ENCODE measurements around the gene ANKRD27. TPM values are rescaled to one million over a fixed set of nuclear protein-coding genes. Genes with fewer than 3 reads are reported as not detected.
"Not testable (repeated sequence)": the region's sequence is repeated elsewhere in the genome, so short reads cannot be mapped to it uniquely, and the experiment has no call there.

The ANKRD27 gene
- total RNA-seq, 1 donor from 2014 or later: 36.4 TPM

GRCh38 chr19:32717496-32717895, 42.5 kb upstream of the ANKRD27 start:
- DNase-seq (ENCODE audit: low spot score, unreplicated experiment): no peak
- H3K4me3 Mint-ChIP-seq (ENCODE audit: low read depth): no peak overlapping the region
- H3K36me3 Mint-ChIP-seq (ENCODE audit: insufficient read depth): peaks cover 16% of the 10 kb centered on the region
- H3K4me1 Mint-ChIP-seq (ENCODE audit: low read depth): peaks cover 4% of the 10 kb centered on the region
- TF ChIP-seq, protein P1, sequence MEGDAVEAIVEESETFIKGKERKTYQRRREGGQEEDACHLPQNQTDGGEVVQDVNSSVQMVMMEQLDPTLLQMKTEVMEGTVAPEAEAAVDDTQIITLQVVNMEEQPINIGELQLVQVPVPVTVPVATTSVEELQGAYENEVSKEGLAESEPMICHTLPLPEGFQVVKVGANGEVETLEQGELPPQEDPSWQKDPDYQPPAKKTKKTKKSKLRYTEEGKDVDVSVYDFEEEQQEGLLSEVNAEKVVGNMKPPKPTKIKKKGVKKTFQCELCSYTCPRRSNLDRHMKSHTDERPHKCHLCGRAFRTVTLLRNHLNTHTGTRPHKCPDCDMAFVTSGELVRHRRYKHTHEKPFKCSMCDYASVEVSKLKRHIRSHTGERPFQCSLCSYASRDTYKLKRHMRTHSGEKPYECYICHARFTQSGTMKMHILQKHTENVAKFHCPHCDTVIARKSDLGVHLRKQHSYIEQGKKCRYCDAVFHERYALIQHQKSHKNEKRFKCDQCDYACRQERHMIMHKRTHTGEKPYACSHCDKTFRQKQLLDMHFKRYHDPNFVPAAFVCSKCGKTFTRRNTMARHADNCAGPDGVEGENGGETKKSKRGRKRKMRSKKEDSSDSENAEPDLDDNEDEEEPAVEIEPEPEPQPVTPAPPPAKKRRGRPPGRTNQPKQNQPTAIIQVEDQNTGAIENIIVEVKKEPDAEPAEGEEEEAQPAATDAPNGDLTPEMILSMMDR (IDR thresholded peaks at IDR 0.05; ENCODE audit: unreplicated experiment): no peak
- no peaks in the 10 kb centered on the region for H3K9me3 Mint-ChIP-seq (ENCODE audit: low read depth)
- H3K27me3 Mint-ChIP-seq: peaks cover 4% of the 10 kb centered on the region
- no peak overlapping the region for H3K27ac Mint-ChIP-seq

GRCh38 chr19:32716203-32716602, 41.2 kb upstream of the ANKRD27 start:
- not testable (repeated sequence) for H3K9me3 Mint-ChIP-seq (ENCODE audit: low read depth)

DNA sequence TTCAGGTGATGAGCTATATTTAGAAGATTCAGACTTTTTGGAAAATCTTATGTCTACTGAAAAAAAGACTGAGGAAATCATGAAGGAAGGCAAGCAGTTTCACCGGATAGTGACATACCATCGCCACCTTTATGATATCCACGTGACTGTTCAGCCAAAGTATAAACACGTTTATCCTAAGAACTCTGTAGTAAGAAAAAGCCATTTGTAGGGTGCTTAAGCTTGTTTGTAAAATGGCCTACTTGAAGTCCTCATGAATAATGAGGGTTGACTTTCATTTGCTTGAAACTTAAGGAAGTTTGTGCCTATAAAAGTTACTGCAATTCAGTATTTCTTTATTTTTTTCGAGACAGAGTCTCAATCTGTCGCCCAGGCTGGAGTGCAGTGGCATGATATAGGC, 36.8 kb upstream of the ANKRD27 start:
- H3K4me1 Mint-ChIP-seq (ENCODE audit: low read depth): peaks cover 5% of the 10 kb centered on the region
- H3K4me3 Mint-ChIP-seq (ENCODE audit: low read depth): no peak overlapping the region
- no peak overlapping the region for H3K27ac Mint-ChIP-seq
- no peak for DNase-seq (ENCODE audit: low spot score, unreplicated experiment)
- peaks cover 11% of the 10 kb centered on the region for H3K27me3 Mint-ChIP-seq
- TF ChIP-seq, protein P1 (IDR thresholded peaks at IDR 0.05; ENCODE audit: unreplicated experiment): no peak
- peaks cover 1% of the 10 kb centered on the region for H3K9me3 Mint-ChIP-seq (ENCODE audit: low read depth)
- H3K36me3 Mint-ChIP-seq (ENCODE audit: insufficient read depth): peaks cover 32% of the 10 kb centered on the region

More at GRCh38 chr19:32716203-32716602, 41.2 kb upstream of the ANKRD27 start:
- DNase-seq (ENCODE audit: low spot score, unreplicated experiment); H3K27me3 Mint-ChIP-seq; H3K27ac Mint-ChIP-seq; H3K4me1 Mint-ChIP-seq (ENCODE audit: low read depth); H3K4me3 Mint-ChIP-seq (ENCODE audit: low read depth): not testable (repeated sequence)
- peaks cover 17% of the 10 kb centered on the region for H3K36me3 Mint-ChIP-seq (ENCODE audit: insufficient read depth)

- Mint-ChIP-seq H3K27me3 (peaks cover 13% of the 10 kb centered on the region), H3K4me1 (ENCODE audit: low read depth) (peaks cover 8% of the 10 kb centered on the region), H3K36me3 (ENCODE audit: insufficient read depth) (peaks cover 38% of the 10 kb centered on the region), H3K9me3 (ENCODE audit: low read depth) (peaks cover 8% of the 10 kb centered on the region), H3K4me3 (ENCODE audit: low read depth) (no peak overlapping the region), H3K27ac (no peak overlapping the region)
- no peak for DNase-seq (ENCODE audit: low spot score, unreplicated experiment)
- TF ChIP-seq, protein P1 (IDR thresholded peaks at IDR 0.05; ENCODE audit: unreplicated experiment): no peak
Measured at GRCh38 chr19:32709032-32709431, 34.1 kb upstream of the ANKRD27 start.

DNA sequence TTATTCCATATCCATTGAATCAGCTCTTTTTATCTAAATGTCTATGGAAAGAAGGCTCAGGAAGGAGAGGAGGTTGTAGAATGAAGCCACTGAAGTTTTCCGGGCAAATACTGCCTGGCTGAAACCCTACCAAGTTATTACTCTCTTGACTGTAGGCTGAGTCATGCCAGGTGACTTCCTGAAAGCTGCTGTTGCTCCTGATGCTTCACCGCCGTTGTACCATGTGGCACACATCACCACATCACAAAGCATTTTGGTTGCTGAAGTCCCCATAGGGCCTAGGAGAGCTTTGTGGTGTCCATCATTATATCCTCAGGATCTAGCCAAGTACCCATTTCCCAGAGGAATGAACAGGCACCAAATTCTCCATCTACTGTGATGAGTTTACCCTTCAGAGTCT, 33.5 kb upstream of the ANKRD27 start:
- Mint-ChIP-seq H3K4me3 (ENCODE audit: low read depth) (no peak overlapping the region), H3K27ac (peak overlapping the region; percentile 62), H3K27me3 (peaks cover 13% of the 10 kb centered on the region), H3K9me3 (ENCODE audit: low read depth) (peaks cover 11% of the 10 kb centered on the region), H3K36me3 (ENCODE audit: insufficient read depth) (peaks cover 41% of the 10 kb centered on the region), H3K4me1 (ENCODE audit: low read depth) (peaks cover 8% of the 10 kb centered on the region)
- DNase-seq (ENCODE audit: low spot score, unreplicated experiment): no peak
- TF ChIP-seq, protein P1 (IDR thresholded peaks at IDR 0.05; ENCODE audit: unreplicated experiment): no peak

DNA sequence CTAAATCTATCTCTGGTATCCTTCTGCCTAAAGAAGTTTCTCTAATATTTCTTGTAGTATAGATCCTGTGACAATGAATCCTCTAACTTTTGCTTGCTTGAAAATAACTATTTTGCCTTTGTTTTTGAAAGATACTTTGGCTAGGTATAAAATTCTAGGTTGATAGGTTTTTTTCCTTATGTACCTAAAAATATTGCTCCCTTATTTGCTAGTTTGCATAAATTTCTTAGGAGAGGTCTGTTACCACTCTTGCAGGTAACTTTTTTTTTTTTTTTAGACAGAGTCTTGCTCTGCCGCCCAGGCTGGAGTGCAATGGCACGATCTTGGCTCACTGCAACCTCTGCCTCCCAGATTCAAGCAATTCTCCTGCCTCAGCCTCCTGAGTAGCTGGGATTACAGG, 29.0 kb upstream of the ANKRD27 start:
- H3K9me3 Mint-ChIP-seq (ENCODE audit: low read depth): peaks cover 13% of the 10 kb centered on the region
- DNase-seq (ENCODE audit: low spot score, unreplicated experiment); H3K4me3 Mint-ChIP-seq (ENCODE audit: low read depth): not testable (repeated sequence)
- peaks cover 23% of the 10 kb centered on the region for H3K4me1 Mint-ChIP-seq (ENCODE audit: low read depth)
- peaks cover 46% of the 10 kb centered on the region for H3K36me3 Mint-ChIP-seq (ENCODE audit: insufficient read depth)
- H3K27ac Mint-ChIP-seq: peak overlapping the region; percentile 79
- peaks cover 13% of the 10 kb centered on the region for H3K27me3 Mint-ChIP-seq

All from progenitor cell of endocrine pancreas (in vitro differentiated cells).